A673 (cell line): ENCODE measurements around the gene CA5A. TPM values are rescaled to one million over a fixed set of nuclear protein-coding genes. Genes with fewer than 3 reads are reported as not detected.

Source experiments
- BruUV-seq: library from RNA; stranded (reverse); fragments of 400-500 nt; replicated peaks from 2 replicates; lab custom pipeline; 2021; lab: Mats Ljungman, UMichigan
- CTCF ChIA-PET: fragments of 300-600 bp; sonication (Branson Sonifier 250); formaldehyde crosslinking; loops from one replicate; lab custom pipeline; 2022; ENCODE audit warnings: antibody characterized with exemption; lab: Charles Lee
- POLR2A ChIA-PET: fragments of 300-600 bp; sonication (Branson Sonifier 250); formaldehyde crosslinking; loops from one replicate; lab custom pipeline; 2022; ENCODE audit warnings: antibody characterized with exemption; ENCODE audit not compliant: low non-redundant PET; lab: Charles Lee
- DNase-seq: peaks from one replicate; pipeline ENCODE4 v3.0.0-alpha.2; 2015; ENCODE audit warnings: low spot score
- H3K27ac ChIP-seq: fragments of 200-600 bp; sonication (generic); 2 replicates; pipeline ENCODE4 v1.5.1; 2016; ENCODE audit warnings: mixed run types, low read depth, mild to moderate bottlenecking, mixed read lengths, antibody characterized with exemption, low read length; ENCODE audit not compliant: poor library complexity, severe bottlenecking
- H3K27me3 ChIP-seq: fragments of 200-600 bp; sonication (generic); replicated peaks from 2 replicates; pipeline ENCODE4 v1.6.1; 2017; ENCODE audit warnings: mixed run types, low read depth, mild to moderate bottlenecking, mixed read lengths, antibody characterized with exemption, low read length; ENCODE audit not compliant: insufficient read depth, poor library complexity
- H3K36me3 ChIP-seq: fragments of 200-600 bp; sonication (generic); 2 replicates; pipeline ENCODE4 v1.6.1; 2016; ENCODE audit warnings: mixed run types, mild to moderate bottlenecking, mixed read lengths, antibody characterized with exemption, low read length; ENCODE audit not compliant: insufficient read depth, poor library complexity, severe bottlenecking
- H3K4me1 ChIP-seq: fragments of 200-600 bp; sonication (generic); 2 replicates; pipeline ENCODE4 v1.6.1; 2017; ENCODE audit warnings: mixed run types, mild to moderate bottlenecking, mixed read lengths, antibody characterized with exemption, low read length; ENCODE audit not compliant: insufficient read depth, poor library complexity, severe bottlenecking
- H3K4me3 ChIP-seq: fragments of 200-600 bp; sonication (generic); 2 replicates; pipeline ENCODE4 v1.5.1; 2016; ENCODE audit warnings: low read depth, mixed run types, mild to moderate bottlenecking, mixed read lengths, low read length; ENCODE audit not compliant: poor library complexity, severe bottlenecking
- H3K9me3 ChIP-seq: fragments of 200-600 bp; sonication (generic); 2 replicates; pipeline ENCODE4 v1.6.1; 2016; ENCODE audit warnings: mixed run types, low read depth, mild to moderate bottlenecking, mixed read lengths, antibody characterized with exemption, low read length; ENCODE audit not compliant: poor library complexity, severe bottlenecking
- CTCF ChIP-seq: fragments of 300-800, 200-600 bp; sonication (generic); conservative IDR thresholded peaks from 2 replicates; pipeline ENCODE4 v1.5.1; 2017; ENCODE audit warnings: low read depth, mild to moderate bottlenecking, antibody characterized with exemption, low read length, moderate library complexity, mixed read lengths
- EZH2 ChIP-seq: fragments of 200-600 bp; sonication (generic); IDR thresholded peaks from 2 replicates; pipeline ENCODE4 v1.6.1; 2017; ENCODE audit warnings: borderline replicate concordance, low read depth, mild to moderate bottlenecking, mixed read lengths, antibody characterized with exemption, low read length; ENCODE audit not compliant: poor library complexity, severe bottlenecking
- intact Hi-C: fragments of 100-400 bp; cut with micrococcal nuclease; formaldehyde crosslinking; loops from one replicate; pipeline ENCODE4 v1.10.0; 2022; ENCODE audit not compliant: unreplicated experiment
- total RNA-seq: library from RNA; stranded (reverse); gene quantifications from 2 replicates; pipeline ENCODE4 v1.2.3, GENCODE V29; 2021

Gene CA5A
- total RNA-seq, 1 experiment from 2014 or later, result not detected

GRCh38 chr16:87844120-87844733, 92.1 kb downstream of the CA5A start:
- Histone ChIP-seq H3K4me3 (no peak overlapping the region), H3K27ac (peak overlapping the region; percentile 70), H3K4me1 (peaks cover 32% of the 10 kb centered on the region), H3K36me3 (peaks cover 82% of the 10 kb centered on the region), H3K9me3 (no peaks in the 10 kb centered on the region), H3K27me3 (no peaks in the 10 kb centered on the region)
- peak; percentile 43 for TF ChIP-seq CTCF
- no peak for TF ChIP-seq EZH2
- ChIA-PET CTCF (no interaction called here), POLR2A (no interaction called here)
- no TSS peak for BruUV-seq
- intact Hi-C loops, result no loop called here
- DNase-seq, result peak; percentile 69

- Histone ChIP-seq H3K4me1 (peaks cover 37% of the 10 kb centered on the region), H3K36me3 (peaks cover 82% of the 10 kb centered on the region), H3K4me3 (no peak overlapping the region), H3K27ac (peak overlapping the region; percentile 70), H3K27me3 (no peaks in the 10 kb centered on the region), H3K9me3 (no peaks in the 10 kb centered on the region)
- TF ChIP-seq CTCF (no peak), EZH2 (no peak)
- intact Hi-C loops, result no loop called here
- DNase-seq, result no peak
- ChIA-PET CTCF (no interaction called here), POLR2A (no interaction called here)
- no TSS peak for BruUV-seq
Observed at GRCh38 chr16:87843678-87844105, 92.6 kb downstream of the CA5A start.

- BruUV-seq, result no TSS peak
- Histone ChIP-seq H3K4me1 (peaks cover 51% of the 10 kb centered on the region), H3K9me3 (no peaks in the 10 kb centered on the region), H3K36me3 (peaks cover 80% of the 10 kb centered on the region), H3K27me3 (no peaks in the 10 kb centered on the region), H3K4me3 (no peak overlapping the region), H3K27ac (peak overlapping the region; percentile 91)
- TF ChIP-seq CTCF (no peak), EZH2 (no peak)
- intact Hi-C loops, result no loop called here
- DNase-seq, result no peak
- ChIA-PET POLR2A (no interaction called here), CTCF (no interaction called here)
Observed at GRCh38 chr16:87842209-87842869, 94.0 kb downstream of the CA5A start.
